C1 segment of cervical spinal cord (tissue), 14 donors: ENCODE results near the gene SCAANT1.

ENCODE experiments used
- DNase-seq, 14 donors: peaks; one replicate each; lab custom pipeline; 2025; lab: John Stamatoyannopoulos, UW

The SCAANT1 gene

GRCh38 chr3:63864008-63864964 lies 47.9 kb downstream of the SCAANT1 start:
- peak in 11 of 14 donors; percentile 14 to 72 (median 31) for DNase-seq

- DNase-seq = peak in 10 of 14 donors; percentile 28 to 73 (median 49)
Measured at GRCh38 chr3:63863150-63864007, 48.8 kb downstream of the SCAANT1 start, which contains the start of the genes ATXN7 and THOC7. Gene ATXN7, plus strand, starts transcription at chr3:63863867. Its CDS starts 48,732 bp downstream, at chr3:63912599. Gene THOC7, minus strand, starts transcription at chr3:63863805. Its CDS starts 15 bp downstream, at chr3:63863790.

GRCh38 chr3:63862804-63863149 lies 49.4 kb downstream of the SCAANT1 start:
- no peak for DNase-seq
